HepG2 (cell line): ENCODE results near the gene SHROOM2. TPM values are rescaled to one million over a fixed set of nuclear protein-coding genes. Genes with fewer than 3 reads are reported as not detected.

ENCODE experiments used
- ATAC-seq: fragments of 200-7000 bp; cut with Tn5 transposase; 3 replicates; pipeline ENCODE4 v1.9.1; 2020; ENCODE audit warnings: mild to moderate bottlenecking, moderate library complexity
- BruUV-seq: library from RNA; stranded (reverse); fragments of 400-500 nt; replicated peaks from 2 replicates; lab custom pipeline; 2021; lab: Mats Ljungman, UMichigan
- CTCF ChIA-PET: fragments of 300-600 bp; formaldehyde crosslinking; extraction: SDS; loops from one replicate; lab custom pipeline; 2021; ENCODE audit warnings: low total read pairs, inconsistent platforms, low intra/inter-chr PET ratio; lab: Yijun Ruan, JAX
- POLR2A ChIA-PET: fragments of 350-600 bp; sonication (Branson Sonifier 250); formaldehyde crosslinking; loops from one replicate; lab custom pipeline; 2020; ENCODE audit warnings: antibody characterized with exemption, inconsistent platforms; lab: Yijun Ruan, JAX
- DNase-seq: peaks from one replicate; pipeline ENCODE4 v3.0.0-alpha.2; 2015; ENCODE audit warnings: low spot score
- FAIRE-seq: peaks from 3 replicates; lab custom pipeline; 2011; peaks lifted over from hg19 to GRCh38; lab: Jason Lieb, UNC
- H2AFZ ChIP-seq: one replicate; pipeline ENCODE4 v1.6.1; 2011; ENCODE audit warnings: low read length, inconsistent platforms
- H3K27ac ChIP-seq: fragments of 300-600 bp; 3 replicates; pipeline ENCODE4 v1.8.0; 2011; ENCODE audit warnings: mixed run types, mild to moderate bottlenecking, mixed read lengths, low read length, inconsistent platforms; ENCODE audit not compliant: insufficient read depth; ENCODE audit errors: extremely low read length
- H3K27me3 ChIP-seq, 2 experiments: fragments of 200-600 bp in 1 of 2; 2 replicates in 1 of 2; 3 replicates in 1 of 2; pipeline versions ENCODE4 v1.6.0 to v1.8.0; 2011; ENCODE audit warnings: low read length in 2 of 2, mild to moderate bottlenecking in 2 of 2, moderate library complexity in 2 of 2, inconsistent platforms in 1 of 2; ENCODE audit not compliant: insufficient read depth in 2 of 2, control insufficient read depth in 1 of 2
- H3K36me3 ChIP-seq, 2 experiments: fragments of 200-600 bp in 1 of 2; replicated peaks in 1 of 2; 2 replicates in 1 of 2; 3 replicates in 1 of 2; pipeline versions ENCODE4 v1.5.1 to v1.8.0; 2011; ENCODE audit warnings: low read length in 2 of 2, inconsistent platforms in 1 of 2; ENCODE audit not compliant: insufficient read depth in 2 of 2, control insufficient read depth in 1 of 2
- H3K4me1 ChIP-seq: 2 replicates; pipeline ENCODE4 v1.5.1; 2012; ENCODE audit warnings: low read length, inconsistent platforms; ENCODE audit not compliant: insufficient read depth
- H3K4me2 ChIP-seq: 2 replicates; pipeline ENCODE4 v1.6.0; 2011; ENCODE audit warnings: low read depth, low read length, inconsistent platforms
- H3K4me3 ChIP-seq, 3 experiments: fragments of 200-600 bp in 1 of 3; sonication (generic), shearing (Covaris generic) in 1 of 3; replicated peaks in 1 of 3; 2 replicates each; pipeline ENCODE4 v1.5.1; 2011 to 2016; ENCODE audit warnings: low read length in 3 of 3, inconsistent platforms in 2 of 3, low read depth in 2 of 3, mild to moderate bottlenecking in 2 of 3, control low read depth in 1 of 3, mixed read lengths in 1 of 3; ENCODE audit not compliant: insufficient read depth in 1 of 3
- H3K79me2 ChIP-seq: one replicate; pipeline ENCODE4 v1.6.1; 2011; ENCODE audit warnings: low read length, inconsistent platforms; ENCODE audit not compliant: insufficient read depth
- H3K9ac ChIP-seq: 2 replicates; pipeline ENCODE4 v1.6.0; 2011; ENCODE audit warnings: mild to moderate bottlenecking, low read depth, low read length, inconsistent platforms; ENCODE audit not compliant: insufficient read depth
- H3K9me3 ChIP-seq: 2 replicates; pipeline ENCODE4 v1.5.1; 2012; ENCODE audit warnings: mild to moderate bottlenecking, low read length
- H4K20me1 ChIP-seq: 2 replicates; pipeline ENCODE4 v1.6.0; 2011; ENCODE audit warnings: inconsistent platforms, mild to moderate bottlenecking, low read length, moderate library complexity; ENCODE audit not compliant: insufficient read depth
- KLF15 ChIP-seq: sonication (generic); formaldehyde crosslinking; IDR thresholded peaks from 2 replicates; pipeline ENCODE4 v1.8.1; 2023; ENCODE audit warnings: borderline replicate concordance, mild to moderate bottlenecking, inconsistent platforms, missing genetic modification reagents, mixed read lengths
- MAFK ChIP-seq, 2 experiments: IDR thresholded peaks in 1 of 2; conservative IDR thresholded peaks in 1 of 2; 2 replicates each; pipeline ENCODE4 v1.6.1; 2011; ENCODE audit warnings: improper control_type of control experiment in 2 of 2, low read length in 2 of 2
- NFIC ChIP-seq: IDR thresholded peaks from 2 replicates; pipeline ENCODE4 v1.6.1; 2012; ENCODE audit warnings: mild to moderate bottlenecking, low read length, inconsistent platforms
- PAWR ChIP-seq: sonication (generic); formaldehyde crosslinking; IDR thresholded peaks from 2 replicates; pipeline ENCODE4 v1.4.0; 2020; ENCODE audit warnings: missing genetic modification reagents, mild to moderate bottlenecking, borderline replicate concordance
- RBAK ChIP-seq: sonication (generic); formaldehyde crosslinking; IDR thresholded peaks from 2 replicates; pipeline ENCODE4 v1.5.1; 2020; ENCODE audit warnings: mild to moderate bottlenecking, missing genetic modification reagents
- RCOR2 ChIP-seq: IDR thresholded peaks from 2 replicates; pipeline ENCODE4 v1.6.1; 2016; ENCODE audit warnings: missing biosample characterization, missing genetic modification reagents
- REL ChIP-seq: sonication (generic); formaldehyde crosslinking; conservative IDR thresholded peaks from 2 replicates; pipeline ENCODE4 v1.8.0; 2022; ENCODE audit warnings: mild to moderate bottlenecking, missing genetic modification reagents, moderate library complexity
- SMAD9 ChIP-seq: sonication (generic); formaldehyde crosslinking; IDR thresholded peaks from 2 replicates; pipeline ENCODE4 v1.5.1; 2020; ENCODE audit warnings: mild to moderate bottlenecking, missing genetic modification reagents
- SNRNP70 ChIP-seq: fragments of 200-400 bp; formaldehyde crosslinking; IDR thresholded peaks from 2 replicates; pipeline ENCODE4 v1.6.1; 2017; ENCODE audit warnings: mild to moderate bottlenecking, low read depth, low read length, moderate library complexity
- ZFP37 ChIP-seq: sonication (generic); formaldehyde crosslinking; IDR thresholded peaks from 2 replicates; pipeline ENCODE4 v1.4.0; 2020; ENCODE audit warnings: missing genetic modification reagents, borderline replicate concordance
- ZNF570 ChIP-seq: sonication (generic); formaldehyde crosslinking; IDR thresholded peaks from 2 replicates; pipeline ENCODE4 v1.4.0; 2020; ENCODE audit warnings: mild to moderate bottlenecking, missing genetic modification reagents, borderline replicate concordance
- ZNF589 ChIP-seq: sonication (generic); formaldehyde crosslinking; conservative IDR thresholded peaks from 2 replicates; pipeline ENCODE4 v1.8.0; 2022; ENCODE audit warnings: mild to moderate bottlenecking, moderate library complexity, missing genetic modification reagents
- WGBS: methylation state at CpG from one replicate; pipeline ENCODE4 v1.1.6; 2017; ENCODE audit warnings: low lambda C conversion rate; 5-methylcytosine and 5-hydroxymethylcytosine counted together
- in situ Hi-C: cut with HindIII; loops from 2 replicates; pipeline ENCODE4 v1.10.0; 2017; ENCODE audit warnings: low pct_unique_long_range_greater_than_20kb; ENCODE audit not compliant: extremely low pct_ligation_motif_present
- intact Hi-C: fragments of 100-400 bp; cut with micrococcal nuclease; formaldehyde crosslinking; loops from one replicate; pipeline ENCODE4 v1.10.0; 2022; ENCODE audit not compliant: unreplicated experiment
- polyA plus RNA-seq, 8 experiments: library from polyadenylated mRNA; depleted of rRNA in 3 of 8; stranded (reverse) in 7 of 8; unstranded in 1 of 8; fragments of >200 nt; fragmentation: Illumina TruSeq in 4 of 8; extraction: Trizol in 4 of 8; gene quantifications; 2 replicates each; pipeline versions ENCODE4 v1.2.1 to v1.2.3, GENCODE V29; 2011 to 2016; ENCODE audit warnings: low read depth in 4 of 8, missing spikeins in 1 of 8, mixed read lengths in 1 of 8; ENCODE audit not compliant: insufficient read depth in 1 of 8
- total RNA-seq, 5 experiments: library from RNA; depleted of rRNA; stranded (reverse); fragments of >200 nt; fragmentation: Illumina TruSeq; extraction: Trizol; gene quantifications; 2 replicates each; pipeline ENCODE4 v1.2.3, GENCODE V29; 2016; ENCODE audit warnings: low read depth in 1 of 5
- TF ChIP-seq, protein P1 (sequence below): sonication (generic); formaldehyde crosslinking; IDR thresholded peaks from 2 replicates; pipeline ENCODE4 v1.5.1; 2020; ENCODE audit warnings: mild to moderate bottlenecking, missing genetic modification reagents, borderline replicate concordance

The SHROOM2 gene
- total and polyA plus RNA-seq, 2 of the 13 experiments (the other 11 are each of a cell fraction or from before 2014, with no cell fraction given), result 0.92 to 1.4 TPM

- POLR2A ChIA-PET, result no interaction called here
Measured at GRCh38 chrX:9940421-9940820, 154.2 kb downstream of the SHROOM2 start.

GRCh38 chrX:9942086-9942485 lies 155.9 kb downstream of the SHROOM2 start:
- H3K4me1 ChIP-seq, result no peaks in the 10 kb centered on the region
- 100% methylated on average over 2 of the region's 6 CpGs for WGBS
- FAIRE-seq (no peak), ATAC-seq (no peak), DNase-seq (no peak)
- BruUV-seq, result no TSS peak
- intact Hi-C loops (no loop called here), in situ Hi-C loops (no loop called here)
- H3K4me2 ChIP-seq, result no peak overlapping the region
- no peak overlapping the region for H3K27ac ChIP-seq
- H4K20me1 ChIP-seq, result no peaks in the 10 kb centered on the region
- no peaks in the 10 kb centered on the region for H3K27me3 ChIP-seq
- no peak for TF ChIP-seq PAWR
- TF ChIP-seq RCOR2, result no peak
- no peak for TF ChIP-seq NFIC
- no peak for TF ChIP-seq KLF15 (CRISPR knock-in tag)
- TF ChIP-seq ZFP37 (CRISPR knock-in tag), result no peak
- TF ChIP-seq ZNF589 (CRISPR knock-in tag), result no peak
- no peak for TF ChIP-seq SNRNP70
- no peak for TF ChIP-seq RBAK (CRISPR knock-in tag)
- TF ChIP-seq SMAD9 (CRISPR knock-in tag), result no peak
- no peak for TF ChIP-seq REL (CRISPR knock-in tag)
- TF ChIP-seq, protein P1, sequence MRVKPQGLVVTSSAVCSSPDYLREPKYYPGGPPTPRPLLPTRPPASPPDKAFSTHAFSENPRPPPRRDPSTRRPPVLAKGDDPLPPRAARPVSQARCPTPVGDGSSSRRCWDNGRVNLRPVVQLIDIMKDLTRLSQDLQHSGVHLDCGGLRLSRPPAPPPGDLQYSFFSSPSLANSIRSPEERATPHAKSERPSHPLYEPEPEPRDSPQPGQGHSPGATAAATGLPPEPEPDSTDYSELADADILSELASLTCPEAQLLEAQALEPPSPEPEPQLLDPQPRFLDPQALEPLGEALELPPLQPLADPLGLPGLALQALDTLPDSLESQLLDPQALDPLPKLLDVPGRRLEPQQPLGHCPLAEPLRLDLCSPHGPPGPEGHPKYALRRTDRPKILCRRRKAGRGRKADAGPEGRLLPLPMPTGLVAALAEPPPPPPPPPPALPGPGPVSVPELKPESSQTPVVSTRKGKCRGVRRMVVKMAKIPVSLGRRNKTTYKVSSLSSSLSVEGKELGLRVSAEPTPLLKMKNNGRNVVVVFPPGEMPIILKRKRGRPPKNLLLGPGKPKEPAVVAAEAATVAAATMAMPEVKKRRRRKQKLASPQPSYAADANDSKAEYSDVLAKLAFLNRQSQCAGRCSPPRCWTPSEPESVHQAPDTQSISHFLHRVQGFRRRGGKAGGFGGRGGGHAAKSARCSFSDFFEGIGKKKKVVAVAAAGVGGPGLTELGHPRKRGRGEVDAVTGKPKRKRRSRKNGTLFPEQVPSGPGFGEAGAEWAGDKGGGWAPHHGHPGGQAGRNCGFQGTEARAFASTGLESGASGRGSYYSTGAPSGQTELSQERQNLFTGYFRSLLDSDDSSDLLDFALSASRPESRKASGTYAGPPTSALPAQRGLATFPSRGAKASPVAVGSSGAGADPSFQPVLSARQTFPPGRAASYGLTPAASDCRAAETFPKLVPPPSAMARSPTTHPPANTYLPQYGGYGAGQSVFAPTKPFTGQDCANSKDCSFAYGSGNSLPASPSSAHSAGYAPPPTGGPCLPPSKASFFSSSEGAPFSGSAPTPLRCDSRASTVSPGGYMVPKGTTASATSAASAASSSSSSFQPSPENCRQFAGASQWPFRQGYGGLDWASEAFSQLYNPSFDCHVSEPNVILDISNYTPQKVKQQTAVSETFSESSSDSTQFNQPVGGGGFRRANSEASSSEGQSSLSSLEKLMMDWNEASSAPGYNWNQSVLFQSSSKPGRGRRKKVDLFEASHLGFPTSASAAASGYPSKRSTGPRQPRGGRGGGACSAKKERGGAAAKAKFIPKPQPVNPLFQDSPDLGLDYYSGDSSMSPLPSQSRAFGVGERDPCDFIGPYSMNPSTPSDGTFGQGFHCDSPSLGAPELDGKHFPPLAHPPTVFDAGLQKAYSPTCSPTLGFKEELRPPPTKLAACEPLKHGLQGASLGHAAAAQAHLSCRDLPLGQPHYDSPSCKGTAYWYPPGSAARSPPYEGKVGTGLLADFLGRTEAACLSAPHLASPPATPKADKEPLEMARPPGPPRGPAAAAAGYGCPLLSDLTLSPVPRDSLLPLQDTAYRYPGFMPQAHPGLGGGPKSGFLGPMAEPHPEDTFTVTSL (CRISPR knock-in tag), result no peak
- no peak for TF ChIP-seq MAFK (conservative IDR thresholded peaks at IDR 0.05 in 1 of 2, IDR thresholded peaks at IDR 0.05 in 1 of 2; ENCODE audit: low read length in 2 of 2)
- CTCF ChIA-PET, result no interaction called here
- peaks cover 3% of the 10 kb centered on the region in 2 experiments; a peak in 1 of 5 replicates for H3K36me3 ChIP-seq
- H3K79me2 ChIP-seq, result no peaks in the 10 kb centered on the region
- H2AFZ ChIP-seq, result no peak overlapping the region
- H3K4me3 ChIP-seq, result no peak overlapping the region
- H3K9ac ChIP-seq, result no peak overlapping the region
- POLR2A ChIA-PET, result no interaction called here
- no peaks in the 10 kb centered on the region for H3K9me3 ChIP-seq

More at GRCh38 chrX:9940421-9940820, 154.2 kb downstream of the SHROOM2 start:
- ATAC-seq, result no peak
- H3K4me2 ChIP-seq, result no peak overlapping the region
- no peak overlapping the region for H3K27ac ChIP-seq
- BruUV-seq, result no TSS peak
- no peaks in the 10 kb centered on the region for H3K27me3 ChIP-seq
- peaks cover 3% of the 10 kb centered on the region in 2 experiments; a peak in 1 of 5 replicates for H3K36me3 ChIP-seq
- intact Hi-C loops, result no loop called here
- no peak overlapping the region for H2AFZ ChIP-seq
- no peak overlapping the region for H3K4me3 ChIP-seq
- no peak for DNase-seq
- H3K9ac ChIP-seq, result no peak overlapping the region
- WGBS, result 96% methylated on average over 11 of the region's 14 CpGs
- TF ChIP-seq ZNF570, result no peak
- no peaks in the 10 kb centered on the region for H3K79me2 ChIP-seq
- no peaks in the 10 kb centered on the region for H3K9me3 ChIP-seq
- FAIRE-seq, result no peak
- no peaks in the 10 kb centered on the region for H3K4me1 ChIP-seq
- in situ Hi-C loops, result no loop called here
- H4K20me1 ChIP-seq, result no peaks in the 10 kb centered on the region
- CTCF ChIA-PET, result no interaction called here
